CD4-positive, alpha-beta memory T cell (primary cell): Measurements from ENCODE around the gene LCE2C. TPM values are rescaled to one million over a fixed set of nuclear protein-coding genes. Genes with fewer than 3 reads are reported as not detected.
"Not testable (repeated sequence)": the region's sequence is repeated elsewhere in the genome, so short reads cannot be mapped to it uniquely, and the experiment has no call there.

Source experiments
- CTCF ChIA-PET: fragments of 350-600 bp; sonication (Branson Sonifier 250); formaldehyde crosslinking; loops from one replicate; lab custom pipeline; 2021; ENCODE audit warnings: inconsistent platforms; ENCODE audit not compliant: partially characterized antibody; lab: Charles Lee
- POLR2A ChIA-PET: fragments of 350-600 bp; sonication (Branson Sonifier 250); formaldehyde crosslinking; loops from one replicate; lab custom pipeline; 2021; ENCODE audit not compliant: partially characterized antibody; lab: Charles Lee
- DNase-seq, 5 donors: peaks; one replicate each; pipeline versions ENCODE4 v3.0.0 to v3.0.0-alpha.2; 2020 to 2022; ENCODE audit warnings: mixed read lengths in 1 of 5
- H3K27ac ChIP-seq: one replicate; pipeline ENCODE4 v1.7.0; 2013; ENCODE audit warnings: low read depth, low read length
- H3K27me3 ChIP-seq: 2 replicates; pipeline ENCODE4 v1.7.0; 2013; ENCODE audit warnings: mild to moderate bottlenecking, low read length, moderate library complexity; ENCODE audit not compliant: insufficient read depth
- H3K36me3 ChIP-seq: 2 replicates; pipeline ENCODE4 v1.7.0; 2013; ENCODE audit warnings: mild to moderate bottlenecking, low read length, moderate library complexity; ENCODE audit not compliant: insufficient read depth
- H3K4me1 ChIP-seq: 2 replicates; pipeline ENCODE4 v1.7.0; 2013; ENCODE audit warnings: mild to moderate bottlenecking, low read length, moderate library complexity; ENCODE audit not compliant: insufficient read depth
- H3K4me3 ChIP-seq, 2 donors: one replicate each; pipeline ENCODE4 v1.7.0; 2013; ENCODE audit warnings: low read length in 2 of 2, mild to moderate bottlenecking in 1 of 2
- H3K9me3 ChIP-seq, 2 donors: one replicate each; pipeline ENCODE4 v1.7.0; 2013; ENCODE audit warnings: low read length in 2 of 2, control low read depth in 1 of 2; ENCODE audit not compliant: control insufficient read depth in 1 of 2
- H3K27ac Mint-ChIP-seq, 7 donors: one replicate each; pipeline ENCODE4 v1.8.0; 2020 to 2021; ENCODE audit warnings: mixed read lengths in 7 of 7, mild to moderate bottlenecking in 6 of 7, inconsistent platforms in 3 of 7, moderate library complexity in 3 of 7
- H3K27me3 Mint-ChIP-seq, 2 donors: one replicate each; pipeline ENCODE4 v1.8.0; 2020 to 2021; ENCODE audit warnings: mixed read lengths in 2 of 2
- H3K36me3 Mint-ChIP-seq, 2 donors: one replicate each; pipeline ENCODE4 v1.8.0; 2020 to 2021; ENCODE audit warnings: mixed read lengths in 2 of 2, inconsistent platforms in 1 of 2, mild to moderate bottlenecking in 1 of 2
- H3K4me1 Mint-ChIP-seq, 4 donors: one replicate each; pipeline ENCODE4 v1.8.0; 2020 to 2021; ENCODE audit warnings: mixed read lengths in 4 of 4, mild to moderate bottlenecking in 1 of 4
- H3K4me3 Mint-ChIP-seq, 8 donors: one replicate each; pipeline ENCODE4 v1.8.0; 2020 to 2021; ENCODE audit warnings: mixed read lengths in 8 of 8, mild to moderate bottlenecking in 7 of 8, moderate library complexity in 6 of 8, inconsistent platforms in 3 of 8
- H3K9me3 Mint-ChIP-seq, 8 donors: one replicate each; pipeline ENCODE4 v1.8.0; 2020 to 2021; ENCODE audit warnings: mixed read lengths in 8 of 8, mild to moderate bottlenecking in 5 of 8, inconsistent platforms in 3 of 8, moderate library complexity in 1 of 8
- intact Hi-C: fragments of 100-400 bp; cut with micrococcal nuclease; formaldehyde crosslinking; loops from one replicate; pipeline ENCODE4 v1.15.1; 2023
- polyA plus RNA-seq, 2 donors: library from polyadenylated mRNA; unstranded; fragments of 300-500 nt; fragmentation: Illumina TruSeq; gene quantifications; one replicate each; pipeline ENCODE4 v1.2.3, GENCODE V29; 2021
- total RNA-seq, 2 experiments: library from RNA; stranded (reverse); gene quantifications; one replicate each; pipeline ENCODE4 v1.2.3, GENCODE V29; 2021

The LCE2C gene
- total and polyA plus RNA-seq, 4 experiments from 2014 or later = not detected

DNA sequence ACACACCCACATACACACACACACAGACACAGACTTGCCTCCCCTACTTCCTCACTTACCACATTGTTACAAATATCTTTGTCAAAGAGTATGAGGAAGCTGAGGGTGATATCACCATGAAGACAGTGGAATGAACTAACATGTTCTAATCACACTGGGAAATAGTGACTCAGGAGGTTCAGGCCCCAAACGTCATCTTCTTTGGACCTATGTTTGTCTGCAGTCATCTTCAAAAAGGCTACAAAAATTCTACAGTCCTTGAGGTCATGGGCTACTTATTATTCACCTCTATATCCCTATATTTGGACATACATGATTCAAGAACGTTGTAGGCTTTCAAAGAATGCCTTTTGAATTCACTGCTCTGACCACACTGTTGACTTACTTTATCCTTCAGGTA lies 2.1 kb upstream of the LCE2C start:
- H3K36me3 ChIP-seq = no peaks in the 10 kb centered on the region
- intact Hi-C loops = no loop called here
- no peak overlapping the region for H3K4me3 Mint-ChIP-seq
- H3K27me3 ChIP-seq = no peaks in the 10 kb centered on the region
- CTCF ChIA-PET = no interaction called here
- H3K27ac ChIP-seq = no peak overlapping the region
- H3K4me1 ChIP-seq = no peaks in the 10 kb centered on the region
- H3K27me3 Mint-ChIP-seq = peaks cover 11 to 19% of the 10 kb centered on the region in 2 donors
- no peak overlapping the region for H3K27ac Mint-ChIP-seq
- H3K36me3 Mint-ChIP-seq = no peaks in the 10 kb centered on the region
- POLR2A ChIA-PET = no interaction called here
- H3K9me3 ChIP-seq = no peaks in the 10 kb centered on the region
- H3K9me3 Mint-ChIP-seq = no peaks in the 10 kb centered on the region
- no peaks in the 10 kb centered on the region for H3K4me1 Mint-ChIP-seq
- no peak for DNase-seq
- H3K4me3 ChIP-seq = no peak overlapping the region

DNA sequence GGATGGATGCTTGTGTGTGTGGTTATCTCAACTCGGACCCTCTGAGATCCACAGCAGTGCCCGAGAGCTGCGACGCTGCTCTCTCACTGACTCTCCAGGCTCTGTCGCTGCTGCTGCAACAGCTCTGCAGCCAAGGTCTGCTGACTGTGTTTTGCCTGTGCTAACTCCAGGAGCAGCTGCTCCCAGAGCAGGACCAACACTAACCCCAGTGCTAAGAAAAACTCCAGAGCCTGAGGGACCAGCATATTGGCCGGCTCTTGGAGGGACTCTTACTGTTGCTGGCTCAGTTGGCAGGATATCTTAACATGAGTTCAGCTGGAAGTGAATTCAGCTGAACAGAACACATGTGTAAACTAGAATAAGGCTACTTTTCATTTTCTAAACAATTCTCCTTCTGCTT lies 4.4 kb downstream of the LCE2C start:
- intact Hi-C loops = no loop called here
- CTCF ChIA-PET = no interaction called here
- Mint-ChIP-seq H3K9me3 (no peaks in the 10 kb centered on the region), H3K27ac (no peak overlapping the region), H3K4me1 (no peaks in the 10 kb centered on the region), H3K36me3 (no peaks in the 10 kb centered on the region), H3K27me3 (peaks cover 22 to 27% of the 10 kb centered on the region in 2 donors), H3K4me3 (no peak overlapping the region)
- Histone ChIP-seq H3K27me3 (no peaks in the 10 kb centered on the region), H3K36me3 (no peaks in the 10 kb centered on the region), H3K9me3 (no peaks in the 10 kb centered on the region), H3K4me3 (no peak overlapping the region), H3K4me1 (no peaks in the 10 kb centered on the region), H3K27ac (no peak overlapping the region)
- POLR2A ChIA-PET = no interaction called here
- no peak for DNase-seq

DNA sequence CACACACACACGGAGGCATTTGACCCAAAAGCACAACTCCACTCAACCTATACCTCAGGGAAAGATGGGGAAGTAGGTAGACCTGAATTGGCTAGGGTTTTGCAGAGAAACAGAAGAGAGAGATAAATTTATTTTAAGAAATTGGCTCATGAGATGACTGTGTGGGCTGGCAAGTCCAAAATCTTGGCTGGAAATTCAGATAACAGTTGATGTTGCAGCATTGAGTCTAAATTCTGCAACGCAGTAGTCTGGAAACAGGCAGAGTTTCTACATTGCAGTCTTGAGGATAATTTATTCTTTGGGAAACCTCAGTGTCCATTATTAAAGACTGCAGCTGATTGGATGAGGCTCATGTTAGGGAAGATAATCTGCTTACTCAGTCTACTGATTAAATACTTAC lies 6.5 kb downstream of the LCE2C start:
- no peak overlapping the region for H3K27ac ChIP-seq
- Mint-ChIP-seq H3K36me3 (no peaks in the 10 kb centered on the region), H3K4me3 (no peak overlapping the region), H3K27me3 (peaks cover 21 to 24% of the 10 kb centered on the region in 2 donors), H3K27ac (no peak overlapping the region), H3K9me3 (no peaks in the 10 kb centered on the region), H3K4me1 (no peaks in the 10 kb centered on the region)
- no peaks in the 10 kb centered on the region for H3K27me3 ChIP-seq
- H3K4me1 ChIP-seq = no peaks in the 10 kb centered on the region
- H3K36me3 ChIP-seq = no peaks in the 10 kb centered on the region
- ChIA-PET POLR2A (no interaction called here), CTCF (no interaction called here)
- no peak overlapping the region for H3K4me3 ChIP-seq
- intact Hi-C loops = no loop called here
- no peak for DNase-seq
- H3K9me3 ChIP-seq = no peaks in the 10 kb centered on the region

DNA sequence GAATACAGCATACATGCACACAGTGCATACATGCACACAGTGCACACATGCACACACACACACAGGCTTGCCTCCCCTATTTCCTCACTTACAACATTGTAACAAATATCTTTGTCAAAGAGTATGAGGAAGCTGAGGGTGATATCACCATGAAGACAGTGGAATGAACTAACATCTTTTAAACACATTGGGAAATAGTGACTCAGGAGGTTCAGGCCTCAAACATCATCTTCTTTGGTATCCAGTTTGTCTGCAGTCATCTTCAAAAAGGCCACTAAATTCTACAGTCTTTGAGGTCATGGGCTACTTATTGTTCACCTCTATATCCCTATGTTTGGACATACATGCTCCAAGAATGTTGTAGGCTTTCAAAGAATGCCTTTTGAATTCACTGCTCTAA lies 8.8 kb downstream of the LCE2C start:
- no peaks in the 10 kb centered on the region for H3K4me1 ChIP-seq
- no peak for DNase-seq
- CTCF ChIA-PET = no interaction called here
- no peaks in the 10 kb centered on the region for H3K36me3 ChIP-seq
- no peak overlapping the region for H3K27ac ChIP-seq
- Mint-ChIP-seq H3K4me3 (no peak overlapping the region), H3K27ac (no peak overlapping the region), H3K36me3 (no peaks in the 10 kb centered on the region), H3K27me3 (peaks cover 10 to 34% of the 10 kb centered on the region in 2 donors), H3K9me3 (peaks cover 0 to 2% (median 0%) of the 10 kb centered on the region in 8 donors), H3K4me1 (no peaks in the 10 kb centered on the region)
- no peak overlapping the region for H3K4me3 ChIP-seq
- intact Hi-C loops = no loop called here
- no peaks in the 10 kb centered on the region for H3K27me3 ChIP-seq
- H3K9me3 ChIP-seq = no peaks in the 10 kb centered on the region
- POLR2A ChIA-PET = no interaction called here

DNA sequence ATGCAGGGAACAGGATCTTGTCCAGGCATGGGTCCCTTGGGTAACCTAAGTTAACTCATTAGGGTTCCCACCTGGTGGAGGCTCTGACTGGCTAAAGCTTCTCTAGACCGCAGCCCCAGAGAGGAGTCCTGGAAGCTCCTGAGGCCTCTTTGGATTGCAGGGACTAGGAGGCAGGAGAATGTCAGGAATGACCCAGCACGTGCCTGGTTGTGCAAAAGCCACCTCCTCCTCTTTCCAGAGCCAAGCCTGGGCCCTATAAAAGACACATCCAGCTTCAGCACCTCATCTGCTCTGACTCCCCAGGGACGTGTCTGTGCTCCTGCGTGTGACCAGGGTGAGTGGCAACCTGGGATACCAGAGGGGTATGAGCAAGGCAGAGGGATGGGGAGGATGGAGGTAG lies 10.7 kb downstream of the LCE2C start, which contains the start of gene LCE2B:
Gene LCE2B, plus strand, starts transcription at position 301 of the 400 bp plus-strand sequence. CDS start 721 bp downstream, outside the sequence.
- H3K4me3 Mint-ChIP-seq, H3K36me3 ChIP-seq, H3K4me3 ChIP-seq, H3K27ac ChIP-seq, POLR2A ChIA-PET, CTCF ChIA-PET, DNase-seq, H3K27ac Mint-ChIP-seq, H3K9me3 ChIP-seq, intact Hi-C loops, H3K4me1 Mint-ChIP-seq, H3K27me3 ChIP-seq, H3K9me3 Mint-ChIP-seq, H3K36me3 Mint-ChIP-seq, H3K4me1 ChIP-seq: not testable (repeated sequence)
- peaks cover 7 to 45% of the 10 kb centered on the region in 2 donors for H3K27me3 Mint-ChIP-seq

DNA sequence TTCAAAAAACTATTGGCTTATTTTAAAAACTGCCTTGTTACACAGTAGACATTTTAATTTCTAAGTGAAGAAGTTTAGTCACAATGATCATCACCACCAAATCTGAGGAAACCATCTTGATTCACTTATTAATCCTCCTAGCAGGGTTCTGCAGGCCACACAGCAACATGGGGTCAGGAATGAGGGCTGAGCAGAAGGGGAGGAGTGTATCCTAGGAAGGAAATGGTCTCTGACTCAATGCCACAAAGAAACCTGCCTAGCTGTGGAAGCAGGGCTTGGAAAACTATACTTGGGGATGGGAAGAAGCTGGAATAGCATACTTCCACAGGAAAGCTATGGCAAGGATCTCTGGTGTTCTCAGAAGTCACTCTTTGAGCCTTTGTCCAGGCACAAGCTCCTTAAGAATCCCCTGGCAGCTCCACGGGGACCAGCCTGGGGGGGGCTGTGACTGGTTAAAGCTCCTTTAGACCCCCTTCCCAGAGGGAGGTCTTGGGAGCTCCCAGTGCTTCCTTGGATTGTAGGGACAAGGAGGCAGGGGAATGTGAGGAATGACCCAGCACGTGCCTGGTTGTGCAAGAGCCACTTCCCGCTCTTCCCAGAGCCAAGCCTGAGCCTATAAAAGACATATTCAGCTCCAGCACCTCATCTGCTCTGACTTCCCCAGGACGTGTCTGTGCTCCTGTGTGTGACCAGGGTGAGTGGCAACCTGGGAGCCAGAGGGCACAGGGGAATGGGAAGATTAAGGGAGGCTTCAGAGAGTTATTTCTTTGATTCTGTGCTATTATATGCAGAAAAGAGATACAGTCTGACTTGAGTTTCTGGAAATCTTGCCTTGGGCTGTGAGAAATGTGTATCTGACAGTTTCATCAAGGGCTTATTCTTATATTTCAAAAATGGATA lies 22.9 kb downstream of the LCE2C start, which contains the start of gene LCE2A:
Gene LCE2A, plus strand, starts transcription at position 645 of the 900 bp plus-strand sequence. CDS start 557 bp downstream, outside the sequence.
- Mint-ChIP-seq H3K36me3 (no peaks in the 10 kb centered on the region), H3K27ac (no peak within 1 kb of the TSS), H3K9me3 (peaks cover 0 to 5% (median under 1%) of the 10 kb centered on the region in 8 donors), H3K4me3 (no peak within 1 kb of the TSS), H3K27me3 (peaks cover 7 to 11% of the 10 kb centered on the region in 2 donors), H3K4me1 (no peaks in the 10 kb centered on the region)
- POLR2A ChIA-PET = no interaction called here
- no peaks in the 10 kb centered on the region for H3K27me3 ChIP-seq
- intact Hi-C loops = no loop called here
- no peaks in the 10 kb centered on the region for H3K36me3 ChIP-seq
- CTCF ChIA-PET = interaction anchor here (0.5 to 1.1 kb wide), 2 partner anchors 11 to 44 kb away, joined by 4 read pairs; partner anchors contain the start of gene LCE4A
- no peaks in the 10 kb centered on the region for H3K4me1 ChIP-seq
- DNase-seq = no peak
- no peak within 1 kb of the TSS for H3K27ac ChIP-seq
- H3K4me3 ChIP-seq = no peak within 1 kb of the TSS
- H3K9me3 ChIP-seq = no peaks in the 10 kb centered on the region

DNA sequence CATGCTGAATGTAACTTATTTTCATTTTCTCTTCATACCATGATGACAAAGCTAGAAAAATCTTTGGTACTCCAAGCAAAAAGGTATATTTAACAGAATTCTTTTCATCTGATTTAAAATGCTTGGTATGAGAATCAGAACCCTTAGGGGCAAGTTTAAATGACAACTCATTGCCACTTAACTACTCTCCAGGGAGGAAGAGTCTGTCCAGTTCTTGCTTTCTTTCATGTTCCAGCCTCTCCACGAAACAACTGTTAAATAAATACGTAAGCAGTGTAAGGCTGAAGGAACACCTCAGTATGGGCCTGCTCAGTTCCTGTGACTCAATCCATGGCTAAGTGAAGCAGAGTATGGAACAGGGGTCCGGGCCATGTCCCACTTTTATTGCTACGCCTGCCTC lies 24.7 kb downstream of the LCE2C start:
- ChIA-PET CTCF (no interaction called here), POLR2A (no interaction called here)
- H3K4me3 Mint-ChIP-seq = no peak overlapping the region
- H3K27me3 ChIP-seq = no peaks in the 10 kb centered on the region
- H3K36me3 ChIP-seq = no peaks in the 10 kb centered on the region
- no peaks in the 10 kb centered on the region for H3K4me1 ChIP-seq
- no peak overlapping the region for H3K27ac ChIP-seq
- peaks cover 6 to 7% of the 10 kb centered on the region in 2 donors for H3K27me3 Mint-ChIP-seq
- no peaks in the 10 kb centered on the region for H3K4me1 Mint-ChIP-seq
- intact Hi-C loops = no loop called here
- H3K9me3 Mint-ChIP-seq = peaks cover 0 to 5% (median 0%) of the 10 kb centered on the region in 8 donors
- no peak overlapping the region for H3K27ac Mint-ChIP-seq
- H3K9me3 ChIP-seq = no peaks in the 10 kb centered on the region
- no peak for DNase-seq
- H3K36me3 Mint-ChIP-seq = no peaks in the 10 kb centered on the region
- no peak overlapping the region for H3K4me3 ChIP-seq
